GM18861 (cell line): ENCODE results near the gene SSU72.
"Not testable (repeated sequence)": the region's sequence is repeated elsewhere in the genome, so short reads cannot be mapped to it uniquely, and the experiment has no call there.

Source experiments
- ATAC-seq: cut with Tn5 transposase; IDR thresholded peaks from one replicate; pipeline ENCODE4 v1.9.1; 2021; ENCODE audit not compliant: unreplicated experiment

Gene SSU72

GRCh38 chr1:1508775-1509464 is 65.7 kb downstream of the SSU72 start:
- ATAC-seq, result not testable (repeated sequence)

GRCh38 chr1:1507305-1507704 is 67.4 kb downstream of the SSU72 start:
- no peak for ATAC-seq

- ATAC-seq, result not testable (repeated sequence)
These were observed 68.9 kb downstream of the SSU72 start for GRCh38 chr1:1505801-1506200.

GRCh38 chr1:1505366-1505798 is 69.3 kb downstream of the SSU72 start:
- ATAC-seq, result not testable (repeated sequence)

- not testable (repeated sequence) for ATAC-seq
These were observed 69.8 kb downstream of the SSU72 start for GRCh38 chr1:1504777-1505365.

- not testable (repeated sequence) for ATAC-seq
These were observed 79.1 kb downstream of the SSU72 start for GRCh38 chr1:1495461-1495975.

GRCh38 chr1:1494311-1494710 is 80.4 kb downstream of the SSU72 start:
- not testable (repeated sequence) for ATAC-seq
